Endothelial cell of umbilical vein (primary cell): Measurements from ENCODE around the gene PPP1R7. TPM values are rescaled to one million over a fixed set of nuclear protein-coding genes. Genes with fewer than 3 reads are reported as not detected.

Source experiments
- BruUV-seq: library from RNA; stranded (reverse); fragments of 400-500 nt; replicated peaks from 2 replicates; lab custom pipeline; 2021; lab: Mats Ljungman, UMichigan
- CTCF ChIA-PET: fragments of 300-600, 350-600 bp; sonication (Branson Sonifier 250); formaldehyde crosslinking; loops from one replicate; lab custom pipeline; 2021; ENCODE audit warnings: antibody characterized with exemption, inconsistent platforms; lab: Charles Lee
- POLR2A ChIA-PET: fragments of 300-600, 350-600 bp; sonication (Branson Sonifier 250); formaldehyde crosslinking; loops from one replicate; lab custom pipeline; 2021; ENCODE audit warnings: antibody characterized with exemption, inconsistent platforms; lab: Charles Lee
- DNase-seq: peaks from one replicate; pipeline ENCODE4 v3.0.0-alpha.2; 2011; ENCODE audit warnings: low read depth, low spot score
- FAIRE-seq: peaks from 2 replicates; lab custom pipeline; 2011; peaks lifted over from hg19 to GRCh38; lab: Jason Lieb, UNC
- H2AFZ ChIP-seq: 2 replicates; pipeline ENCODE4 v1.6.0; 2012; ENCODE audit warnings: low read depth, low read length, control low read depth, inconsistent platforms
- H3K27ac ChIP-seq: 2 replicates; pipeline ENCODE4 v1.5.1; 2011; ENCODE audit warnings: low read depth, mild to moderate bottlenecking, control low read depth, low read length, moderate library complexity; ENCODE audit not compliant: insufficient read depth
- H3K27me3 ChIP-seq, 2 experiments: 2 replicates each; pipeline versions ENCODE4 v1.6.0 to v1.6.1; 2011; ENCODE audit warnings: low read length in 2 of 2, mixed read lengths in 1 of 2; ENCODE audit not compliant: control insufficient read depth in 2 of 2, insufficient read depth in 2 of 2
- H3K36me3 ChIP-seq, 2 experiments: 2 replicates in 1 of 2; 3 replicates in 1 of 2; pipeline ENCODE4 v1.5.1; 2011; ENCODE audit warnings: low read length in 2 of 2, mild to moderate bottlenecking in 1 of 2, moderate library complexity in 1 of 2; ENCODE audit not compliant: control insufficient read depth in 2 of 2, insufficient read depth in 2 of 2; ENCODE audit errors: extremely low read depth in 1 of 2
- H3K4me1 ChIP-seq: 3 replicates; pipeline ENCODE4 v1.5.1; 2011; ENCODE audit warnings: mild to moderate bottlenecking, low read length; ENCODE audit not compliant: control insufficient read depth, insufficient read depth; ENCODE audit errors: extremely low read depth
- H3K4me2 ChIP-seq: 2 replicates; pipeline ENCODE4 v1.6.1; 2011; ENCODE audit warnings: low read length, control low read depth, mixed read lengths; ENCODE audit not compliant: insufficient read depth
- H3K4me3 ChIP-seq, 3 experiments: fragments of 200-600 bp in 1 of 3; sonication (generic), shearing (Covaris generic) in 1 of 3; replicated peaks in 1 of 3; 2 replicates each; pipeline ENCODE4 v1.5.1; 2011 to 2016; ENCODE audit warnings: control low read depth in 3 of 3, low read length in 3 of 3, mild to moderate bottlenecking in 2 of 3, inconsistent platforms in 1 of 3, low read depth in 1 of 3, moderate library complexity in 1 of 3; ENCODE audit not compliant: insufficient read depth in 1 of 3
- H3K79me2 ChIP-seq: 2 replicates; pipeline ENCODE4 v1.6.0; 2012; ENCODE audit warnings: low read length, inconsistent platforms; ENCODE audit not compliant: control insufficient read depth, insufficient read depth
- H3K9ac ChIP-seq: replicated peaks from 2 replicates; pipeline ENCODE3; 2011; ENCODE audit warnings: low read length, control low read depth; ENCODE audit not compliant: insufficient read depth; ENCODE audit errors: extremely low read depth
- H3K9me1 ChIP-seq: replicated peaks from 3 replicates; pipeline ENCODE4 v1.6.0; 2011; ENCODE audit warnings: mild to moderate bottlenecking, low read length; ENCODE audit not compliant: control insufficient read depth, insufficient read depth; ENCODE audit errors: extremely low read depth
- H3K9me3 ChIP-seq: replicated peaks from 2 replicates; pipeline ENCODE4 v1.5.1; 2012; ENCODE audit warnings: low read length, inconsistent platforms; ENCODE audit not compliant: control insufficient read depth, insufficient read depth
- H4K20me1 ChIP-seq: replicated peaks from 2 replicates; pipeline ENCODE3; 2011; ENCODE audit warnings: mild to moderate bottlenecking, low read length; ENCODE audit not compliant: control insufficient read depth, insufficient read depth; ENCODE audit errors: extremely low read depth
- EZH2 ChIP-seq: IDR thresholded peaks from 2 replicates; pipeline ENCODE4 v1.6.1; 2012; ENCODE audit warnings: borderline replicate concordance, low read depth, mild to moderate bottlenecking, moderate library complexity, low read length, inconsistent platforms; ENCODE audit not compliant: severe bottlenecking
- FOS ChIP-seq: IDR thresholded peaks from 2 replicates; pipeline ENCODE4 v1.6.1; 2011; ENCODE audit warnings: mild to moderate bottlenecking, low read length, moderate library complexity, borderline replicate concordance; ENCODE audit not compliant: insufficient read depth
- GATA2 ChIP-seq: IDR thresholded peaks from 2 replicates; pipeline ENCODE4 v1.7.0; 2011; ENCODE audit warnings: low read depth, mild to moderate bottlenecking, moderate library complexity, mixed read lengths, low read length; ENCODE audit not compliant: insufficient read length, insufficient read depth
- JUN ChIP-seq: IDR thresholded peaks from 2 replicates; pipeline ENCODE4 v1.6.1; 2011; ENCODE audit warnings: borderline replicate concordance, low read depth; ENCODE audit not compliant: insufficient read length, insufficient read depth
- MYC ChIP-seq: IDR thresholded peaks from one replicate; pipeline ENCODE4 v1.6.1; 2011; ENCODE audit warnings: mild to moderate bottlenecking, low read depth, low read length
- POLR2A ChIP-seq: IDR thresholded peaks from 2 replicates; pipeline ENCODE4 v1.6.1; 2012; ENCODE audit warnings: low read depth, mild to moderate bottlenecking, control low read depth, low read length
- POLR2AphosphoS5 ChIP-seq: IDR thresholded peaks from 2 replicates; pipeline ENCODE4 v1.6.1; 2012; ENCODE audit warnings: low read depth, mild to moderate bottlenecking, control low read depth, low read length, moderate library complexity; ENCODE audit not compliant: insufficient read depth
- dilution Hi-C: fragments of 300-500 bp; cut with MboI; formaldehyde crosslinking; loops from one replicate; pipeline ENCODE4 v1.15.0; 2019; ENCODE audit warnings: low sequenced_read_pairs; ENCODE audit not compliant: extremely low pct_ligation_motif_present
- intact Hi-C: fragments of 100-400 bp; cut with micrococcal nuclease; formaldehyde crosslinking; loops from one replicate; pipeline ENCODE4 v1.10.0; 2022
- polyA plus RNA-seq, 4 experiments: library from polyadenylated mRNA; depleted of rRNA in 3 of 4; stranded (reverse) in 3 of 4; unstranded in 1 of 4; fragments of >200 nt; gene quantifications; 2 replicates each; pipeline versions ENCODE4 v1.2.1 to v1.2.3, GENCODE V29; 2011 to 2012; ENCODE audit warnings: missing spikeins in 1 of 4
- total RNA-seq: library from RNA; stranded (reverse); gene quantifications from 2 replicates; pipeline ENCODE4 v1.2.3, GENCODE V29; 2021
- TF ChIP-seq, protein P1 (sequence below): IDR thresholded peaks from 2 replicates; pipeline ENCODE4 v1.6.1; 2011; ENCODE audit not compliant: insufficient read depth, insufficient read length
- TF ChIP-seq, protein P2 (sequence below), 2 donors: IDR thresholded peaks; 1 replicate in 1 of 2; 2 replicates in 1 of 2; pipeline ENCODE4 v1.5.1; 2011; ENCODE audit warnings: low read length in 2 of 2, mild to moderate bottlenecking in 2 of 2, moderate library complexity in 2 of 2, control low read depth in 1 of 2, inconsistent platforms in 1 of 2, low read depth in 1 of 2; ENCODE audit not compliant: insufficient read depth in 1 of 2; ENCODE audit errors: extremely low read depth in 1 of 2

The PPP1R7 gene
- total and polyA plus RNA-seq, 2 donors (not counting 3 experiments of a cell fraction or from before 2014, with no cell fraction given) = 30.3 to 60.8 TPM

GRCh38 chr2:241156971-241157441, 6.7 kb downstream of the PPP1R7 start:
- Histone ChIP-seq H3K4me2 (no peak overlapping the region), H2AFZ (no peak overlapping the region), H3K9me1 (no peaks in the 10 kb centered on the region), H3K4me3 (no peak overlapping the region), H4K20me1 (no peaks in the 10 kb centered on the region), H3K36me3 (peaks cover 3 to 14% of the 10 kb centered on the region in 2 experiments), H3K79me2 (peaks cover under 1% of the 10 kb centered on the region), H3K9me3 (no peaks in the 10 kb centered on the region), H3K27me3 (no peaks in the 10 kb centered on the region), H3K27ac (no peak overlapping the region), H3K4me1 (peaks cover 7% of the 10 kb centered on the region), H3K9ac (no peak overlapping the region)
- CTCF ChIA-PET = interaction anchor here (0.7 to 1.3 kb wide), 4 partner anchors 12 to 503 kb away, joined by 3 read pairs; no protein-coding TSS in a partner anchor
- DNase-seq (no peak), FAIRE-seq (no peak)
- TF ChIP-seq, protein P1, sequence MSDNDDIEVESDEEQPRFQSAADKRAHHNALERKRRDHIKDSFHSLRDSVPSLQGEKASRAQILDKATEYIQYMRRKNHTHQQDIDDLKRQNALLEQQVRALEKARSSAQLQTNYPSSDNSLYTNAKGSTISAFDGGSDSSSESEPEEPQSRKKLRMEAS = no peak
- TF ChIP-seq POLR2A = no peak
- TF ChIP-seq MYC = no peak
- no peak for TF ChIP-seq FOS
- TF ChIP-seq, protein P2, sequence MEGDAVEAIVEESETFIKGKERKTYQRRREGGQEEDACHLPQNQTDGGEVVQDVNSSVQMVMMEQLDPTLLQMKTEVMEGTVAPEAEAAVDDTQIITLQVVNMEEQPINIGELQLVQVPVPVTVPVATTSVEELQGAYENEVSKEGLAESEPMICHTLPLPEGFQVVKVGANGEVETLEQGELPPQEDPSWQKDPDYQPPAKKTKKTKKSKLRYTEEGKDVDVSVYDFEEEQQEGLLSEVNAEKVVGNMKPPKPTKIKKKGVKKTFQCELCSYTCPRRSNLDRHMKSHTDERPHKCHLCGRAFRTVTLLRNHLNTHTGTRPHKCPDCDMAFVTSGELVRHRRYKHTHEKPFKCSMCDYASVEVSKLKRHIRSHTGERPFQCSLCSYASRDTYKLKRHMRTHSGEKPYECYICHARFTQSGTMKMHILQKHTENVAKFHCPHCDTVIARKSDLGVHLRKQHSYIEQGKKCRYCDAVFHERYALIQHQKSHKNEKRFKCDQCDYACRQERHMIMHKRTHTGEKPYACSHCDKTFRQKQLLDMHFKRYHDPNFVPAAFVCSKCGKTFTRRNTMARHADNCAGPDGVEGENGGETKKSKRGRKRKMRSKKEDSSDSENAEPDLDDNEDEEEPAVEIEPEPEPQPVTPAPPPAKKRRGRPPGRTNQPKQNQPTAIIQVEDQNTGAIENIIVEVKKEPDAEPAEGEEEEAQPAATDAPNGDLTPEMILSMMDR (IDR thresholded peaks at IDR 0.05; ENCODE audit: extremely low read depth in 1 of 2, insufficient read depth in 1 of 2, low read depth in 1 of 2, low read length in 2 of 2) = no peak
- no peak for TF ChIP-seq EZH2
- no peak for TF ChIP-seq GATA2
- TF ChIP-seq JUN = no peak
- no peak for TF ChIP-seq POLR2AphosphoS5
- dilution Hi-C loops = no loop called here
- POLR2A ChIA-PET = no interaction called here
- intact Hi-C loops = loop anchor here (1.0 kb wide), 1 partner anchor 8 kb away; the partner anchor contains the start of gene PASK
- no TSS peak for BruUV-seq
